Mucosa of rectum (tissue), 2 donors: ENCODE results near the gene PDZD2.
A peak's percentile ranks its signal among the peaks of the same experiment; 100 is the strongest.
"Not testable (repeated sequence)": the region's sequence is repeated elsewhere in the genome, so short reads cannot be mapped to it uniquely, and the experiment has no call there.

Experiments
- H3K27ac ChIP-seq, 2 donors: one replicate each; pipeline ENCODE4 v1.7.0; 2013; ENCODE audit warnings: inconsistent platforms in 2 of 2, low read depth in 2 of 2, low read length in 2 of 2
- H3K27me3 ChIP-seq, 2 donors: one replicate each; pipeline ENCODE4 v1.7.0; 2013; ENCODE audit warnings: low read length in 2 of 2; ENCODE audit not compliant: control insufficient read depth in 2 of 2, insufficient read depth in 2 of 2
- H3K36me3 ChIP-seq, 2 donors: one replicate each; pipeline ENCODE4 v1.7.0; 2013; ENCODE audit warnings: low read length in 2 of 2; ENCODE audit not compliant: control insufficient read depth in 2 of 2, insufficient read depth in 2 of 2
- H3K4me1 ChIP-seq, 2 donors: one replicate each; pipeline ENCODE4 v1.7.0; 2013; ENCODE audit warnings: low read length in 2 of 2, mild to moderate bottlenecking in 1 of 2; ENCODE audit not compliant: control insufficient read depth in 2 of 2, insufficient read depth in 2 of 2
- H3K4me3 ChIP-seq, 2 donors: one replicate each; pipeline ENCODE4 v1.7.0; 2013; ENCODE audit warnings: low read length in 2 of 2
- H3K9ac ChIP-seq, 2 donors: one replicate each; pipeline ENCODE4 v1.7.0; 2013; ENCODE audit warnings: low read length in 2 of 2, low read depth in 1 of 2, mild to moderate bottlenecking in 1 of 2
- H3K9me3 ChIP-seq, 2 donors: one replicate each; pipeline ENCODE4 v1.7.0; 2013; ENCODE audit warnings: low read length in 2 of 2; ENCODE audit not compliant: control insufficient read depth in 2 of 2
- donor health status: healthy.
- donor health status: Normal muscosa, but diverticular disease.

The PDZD2 gene

GRCh38 chr5:32027717-32028458 is 389.0 kb downstream of the PDZD2 start:
- Histone ChIP-seq H3K27me3 (no peaks in the 10 kb centered on the region), H3K27ac (peak overlapping the region in 1 of 2 donors; percentile 19), H3K9me3 (no peaks in the 10 kb centered on the region), H3K9ac (no peak overlapping the region), H3K4me3 (no peak overlapping the region), H3K36me3 (no peaks in the 10 kb centered on the region), H3K4me1 (no peaks in the 10 kb centered on the region)

GRCh38 chr5:32029261-32029660 is 390.3 kb downstream of the PDZD2 start:
- H3K9ac ChIP-seq, result no peak overlapping the region
- no peak overlapping the region for H3K27ac ChIP-seq
- no peaks in the 10 kb centered on the region for H3K36me3 ChIP-seq
- H3K27me3 ChIP-seq, result no peaks in the 10 kb centered on the region
- H3K4me3 ChIP-seq, result no peak overlapping the region
- no peaks in the 10 kb centered on the region for H3K4me1 ChIP-seq
- no peaks in the 10 kb centered on the region for H3K9me3 ChIP-seq

- H3K4me1 ChIP-seq, result no peaks in the 10 kb centered on the region
- no peaks in the 10 kb centered on the region for H3K9me3 ChIP-seq
- H3K9ac ChIP-seq, result no peak overlapping the region
- no peaks in the 10 kb centered on the region for H3K27me3 ChIP-seq
- no peak overlapping the region for H3K4me3 ChIP-seq
- H3K36me3 ChIP-seq, result no peaks in the 10 kb centered on the region
- H3K27ac ChIP-seq, result no peak overlapping the region
Measured at GRCh38 chr5:32029781-32030180, 390.9 kb downstream of the PDZD2 start.

- no peaks in the 10 kb centered on the region for H3K36me3 ChIP-seq
- H3K27ac ChIP-seq, result no peak overlapping the region
- no peaks in the 10 kb centered on the region for H3K4me1 ChIP-seq
- no peak overlapping the region for H3K9ac ChIP-seq
- no peak overlapping the region for H3K4me3 ChIP-seq
- H3K27me3 ChIP-seq, result no peaks in the 10 kb centered on the region
- no peaks in the 10 kb centered on the region for H3K9me3 ChIP-seq
Measured at GRCh38 chr5:32030222-32030621, 391.3 kb downstream of the PDZD2 start.

GRCh38 chr5:32030686-32031085 is 391.8 kb downstream of the PDZD2 start:
- H3K9me3 ChIP-seq, result no peaks in the 10 kb centered on the region
- no peak overlapping the region for H3K9ac ChIP-seq
- no peaks in the 10 kb centered on the region for H3K36me3 ChIP-seq
- no peaks in the 10 kb centered on the region for H3K4me1 ChIP-seq
- no peak overlapping the region for H3K27ac ChIP-seq
- H3K4me3 ChIP-seq, result no peak overlapping the region
- no peaks in the 10 kb centered on the region for H3K27me3 ChIP-seq

- H3K27me3 ChIP-seq, result no peaks in the 10 kb centered on the region
- no peak overlapping the region for H3K9ac ChIP-seq
- no peak overlapping the region for H3K27ac ChIP-seq
- no peaks in the 10 kb centered on the region for H3K36me3 ChIP-seq
- no peaks in the 10 kb centered on the region for H3K9me3 ChIP-seq
- no peak overlapping the region for H3K4me3 ChIP-seq
- no peaks in the 10 kb centered on the region for H3K4me1 ChIP-seq
Measured at GRCh38 chr5:32031089-32031488, 392.2 kb downstream of the PDZD2 start.

- Histone ChIP-seq H3K27ac (no peak overlapping the region), H3K4me1 (no peaks in the 10 kb centered on the region), H3K4me3 (no peak overlapping the region), H3K9ac (no peak overlapping the region), H3K27me3 (no peaks in the 10 kb centered on the region), H3K9me3 (no peaks in the 10 kb centered on the region), H3K36me3 (no peaks in the 10 kb centered on the region)
Measured at GRCh38 chr5:32038523-32038922, 399.6 kb downstream of the PDZD2 start.

GRCh38 chr5:32039133-32039532 is 400.2 kb downstream of the PDZD2 start:
- H3K27ac ChIP-seq, H3K4me1 ChIP-seq, H3K27me3 ChIP-seq, H3K36me3 ChIP-seq, H3K4me3 ChIP-seq, H3K9me3 ChIP-seq, H3K9ac ChIP-seq: not testable (repeated sequence)

- not testable (repeated sequence) for H3K36me3 ChIP-seq
Measured at GRCh38 chr5:32039601-32040000, 400.7 kb downstream of the PDZD2 start.

GRCh38 chr5:32040181-32040695 is 401.3 kb downstream of the PDZD2 start:
- not testable (repeated sequence) for H3K36me3 ChIP-seq, H3K4me3 ChIP-seq, H3K27me3 ChIP-seq, H3K4me1 ChIP-seq, H3K27ac ChIP-seq, H3K9me3 ChIP-seq, H3K9ac ChIP-seq

More at GRCh38 chr5:32039601-32040000, 400.7 kb downstream of the PDZD2 start:
- not testable (repeated sequence) for H3K9ac ChIP-seq, H3K4me1 ChIP-seq, H3K9me3 ChIP-seq, H3K27me3 ChIP-seq, H3K4me3 ChIP-seq, H3K27ac ChIP-seq
